GM21529 (cell line): ENCODE data around the gene VASP.

Experiments used
- ATAC-seq: cut with Tn5 transposase; IDR thresholded peaks from one replicate; pipeline ENCODE4 v1.9.1; 2021; ENCODE audit not compliant: unreplicated experiment

The VASP gene

DNA sequence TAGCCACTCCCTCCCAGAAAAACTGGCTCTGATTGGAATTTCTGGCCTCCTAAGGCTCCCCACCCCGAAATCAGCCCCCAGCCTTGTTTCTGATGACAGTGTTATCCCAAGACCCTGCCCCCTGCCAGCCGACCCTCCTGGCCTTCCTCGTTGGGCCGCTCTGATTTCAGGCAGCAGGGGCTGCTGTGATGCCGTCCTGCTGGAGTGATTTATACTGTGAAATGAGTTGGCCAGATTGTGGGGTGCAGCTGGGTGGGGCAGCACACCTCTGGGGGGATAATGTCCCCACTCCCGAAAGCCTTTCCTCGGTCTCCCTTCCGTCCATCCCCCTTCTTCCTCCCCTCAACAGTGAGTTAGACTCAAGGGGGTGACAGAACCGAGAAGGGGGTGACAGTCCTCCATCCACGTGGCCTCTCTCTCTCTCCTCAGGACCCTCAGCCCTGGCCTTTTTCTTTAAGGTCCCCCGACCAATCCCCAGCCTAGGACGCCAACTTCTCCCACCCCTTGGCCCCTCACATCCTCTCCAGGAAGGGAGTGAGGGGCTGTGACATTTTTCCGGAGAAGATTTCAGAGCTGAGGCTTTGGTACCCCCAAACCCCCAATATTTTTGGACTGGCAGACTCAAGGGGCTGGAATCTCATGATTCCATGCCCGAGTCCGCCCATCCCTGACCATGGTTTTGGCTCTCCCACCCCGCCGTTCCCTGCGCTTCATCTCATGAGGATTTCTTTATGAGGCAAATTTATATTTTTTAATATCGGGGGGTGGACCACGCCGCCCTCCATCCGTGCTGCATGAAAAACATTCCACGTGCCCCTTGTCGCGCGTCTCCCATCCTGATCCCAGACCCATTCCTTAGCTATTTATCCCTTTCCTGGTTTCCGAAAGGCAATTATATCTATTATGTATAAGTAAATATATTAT is 33.3 kb upstream of the VASP start:
- no peak for ATAC-seq

DNA sequence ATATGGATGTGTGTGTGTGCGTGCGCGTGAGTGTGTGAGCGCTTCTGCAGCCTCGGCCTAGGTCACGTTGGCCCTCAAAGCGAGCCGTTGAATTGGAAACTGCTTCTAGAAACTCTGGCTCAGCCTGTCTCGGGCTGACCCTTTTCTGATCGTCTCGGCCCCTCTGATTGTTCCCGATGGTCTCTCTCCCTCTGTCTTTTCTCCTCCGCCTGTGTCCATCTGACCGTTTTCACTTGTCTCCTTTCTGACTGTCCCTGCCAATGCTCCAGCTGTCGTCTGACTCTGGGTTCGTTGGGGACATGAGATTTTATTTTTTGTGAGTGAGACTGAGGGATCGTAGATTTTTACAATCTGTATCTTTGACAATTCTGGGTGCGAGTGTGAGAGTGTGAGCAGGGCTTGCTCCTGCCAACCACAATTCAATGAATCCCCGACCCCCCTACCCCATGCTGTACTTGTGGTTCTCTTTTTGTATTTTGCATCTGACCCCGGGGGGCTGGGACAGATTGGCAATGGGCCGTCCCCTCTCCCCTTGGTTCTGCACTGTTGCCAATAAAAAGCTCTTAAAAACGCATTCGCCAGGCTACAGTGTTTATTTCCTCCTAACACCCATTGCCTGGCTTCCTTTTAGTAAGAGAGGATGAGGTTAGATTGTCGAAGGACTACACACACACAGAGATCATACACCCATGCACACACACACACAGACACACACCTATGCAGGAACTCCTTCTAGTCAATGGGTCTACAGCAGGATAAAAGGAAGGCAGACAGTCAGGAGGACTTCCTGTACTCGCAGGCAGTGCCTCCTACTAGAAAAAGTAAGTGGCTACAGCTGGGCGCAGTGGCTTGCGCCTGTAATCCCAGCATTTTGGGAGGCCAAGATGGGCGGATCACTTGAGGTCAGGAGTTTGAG is 32.4 kb upstream of the VASP start:
- ATAC-seq, result no peak

DNA sequence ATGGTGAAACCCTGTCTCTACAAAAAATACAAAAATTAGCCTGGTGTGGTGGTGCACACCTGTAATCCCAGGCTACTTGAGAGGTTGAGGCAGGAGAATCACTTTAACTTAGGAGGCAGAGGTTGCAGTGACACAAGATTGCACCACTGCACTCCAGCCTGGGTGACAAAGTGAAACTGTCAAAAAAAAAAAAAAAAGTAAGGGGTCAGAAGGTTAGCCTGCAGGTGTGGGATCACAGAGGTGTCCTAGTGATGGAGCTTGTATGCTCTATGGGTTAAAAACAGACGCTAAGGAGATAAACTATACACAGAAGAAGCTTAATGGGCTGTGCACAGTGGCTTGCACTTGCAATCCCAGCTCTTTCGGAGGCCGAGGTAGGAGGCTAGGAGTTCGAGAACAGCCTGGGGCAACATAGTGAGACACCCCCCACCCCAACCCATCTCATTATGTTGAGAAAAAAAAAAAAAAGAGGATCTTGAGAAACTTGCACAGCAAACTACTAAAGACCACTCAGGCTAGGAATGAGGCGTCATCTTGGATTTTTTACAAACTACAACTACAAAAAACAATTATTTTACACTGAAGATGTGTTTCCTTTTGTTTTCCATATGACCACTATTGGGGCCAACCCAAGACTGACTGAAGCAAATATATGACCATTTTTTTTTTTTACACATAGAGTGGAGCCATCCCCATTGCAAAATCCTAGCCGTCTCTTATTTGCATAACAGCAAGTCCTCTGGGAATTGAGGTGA is 31.6 kb upstream of the VASP start:
- no peak for ATAC-seq

DNA sequence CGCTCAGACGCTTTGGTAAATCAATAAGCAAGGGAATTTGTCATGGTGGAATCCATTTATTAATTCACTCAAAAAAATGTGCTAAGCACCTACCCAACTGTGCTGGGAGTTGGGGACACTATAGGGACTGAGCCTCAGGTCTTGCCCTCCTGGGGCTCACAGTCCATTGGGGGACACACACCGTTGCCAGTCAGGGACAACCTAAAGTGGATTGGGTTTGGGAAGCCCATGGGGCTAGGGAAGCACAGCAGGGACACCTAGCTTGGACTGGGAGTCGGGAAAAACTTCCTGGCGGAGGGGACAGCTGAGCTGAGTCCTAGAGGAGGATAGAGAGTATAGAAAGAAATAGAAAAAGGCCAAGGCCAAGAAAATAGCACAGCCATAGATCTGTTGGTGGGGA is 31.0 kb upstream of the VASP start:
- no peak for ATAC-seq

DNA sequence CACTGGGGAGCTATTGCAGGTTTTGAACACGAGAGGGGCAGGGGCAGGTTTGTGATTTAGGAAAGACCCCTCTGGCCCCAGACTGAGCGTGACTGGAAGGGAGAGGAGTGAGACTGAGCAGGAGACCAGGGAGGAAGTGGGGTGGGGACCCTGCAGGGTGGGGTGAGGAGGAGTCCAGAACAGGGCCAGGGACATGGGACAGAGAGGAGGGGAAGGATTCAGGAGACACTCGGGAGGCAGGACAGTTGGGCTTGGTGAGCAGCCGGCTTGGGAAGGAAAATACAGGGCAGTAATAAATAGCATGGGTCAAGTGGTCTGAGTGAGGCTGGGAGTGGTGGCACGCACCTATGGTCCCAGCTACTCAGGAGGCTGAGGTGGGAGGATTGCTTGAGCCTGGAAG is 30.1 kb upstream of the VASP start:
- no peak for ATAC-seq

DNA sequence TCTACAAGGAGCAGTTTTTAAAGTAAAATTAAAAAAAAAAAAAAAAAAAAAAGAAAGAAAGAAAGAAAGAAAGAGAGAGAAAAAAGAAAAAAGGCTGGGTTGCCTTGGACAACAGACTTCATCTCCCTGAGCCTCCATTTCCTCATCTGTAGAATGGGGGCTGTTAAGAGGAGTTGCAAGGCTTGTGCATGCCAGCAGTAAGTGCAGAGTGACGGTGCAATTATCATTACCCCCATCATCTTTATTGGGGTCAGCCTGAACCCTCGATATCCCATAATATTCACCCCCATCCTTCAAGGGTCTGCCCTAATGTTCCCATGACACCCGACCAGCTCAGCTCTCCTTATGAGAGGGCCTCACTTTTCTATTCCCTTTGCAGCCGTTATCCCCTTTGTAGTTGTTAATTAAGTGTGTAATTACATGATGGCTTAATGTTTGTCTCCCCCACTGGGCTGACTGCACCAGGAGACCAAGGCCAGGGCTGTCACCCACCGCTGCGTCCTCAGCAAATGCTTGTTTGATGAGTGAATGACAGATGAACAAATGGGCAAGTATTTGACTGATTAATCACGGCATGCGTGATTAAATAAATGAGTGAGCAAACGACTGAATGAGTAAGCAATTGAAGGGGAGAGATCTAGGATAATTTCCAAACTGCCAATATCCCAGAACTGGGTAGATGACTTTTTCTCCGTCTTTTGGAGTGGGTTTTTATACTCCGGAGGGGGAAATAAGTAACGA is 29.4 kb upstream of the VASP start:
- no peak for ATAC-seq

DNA sequence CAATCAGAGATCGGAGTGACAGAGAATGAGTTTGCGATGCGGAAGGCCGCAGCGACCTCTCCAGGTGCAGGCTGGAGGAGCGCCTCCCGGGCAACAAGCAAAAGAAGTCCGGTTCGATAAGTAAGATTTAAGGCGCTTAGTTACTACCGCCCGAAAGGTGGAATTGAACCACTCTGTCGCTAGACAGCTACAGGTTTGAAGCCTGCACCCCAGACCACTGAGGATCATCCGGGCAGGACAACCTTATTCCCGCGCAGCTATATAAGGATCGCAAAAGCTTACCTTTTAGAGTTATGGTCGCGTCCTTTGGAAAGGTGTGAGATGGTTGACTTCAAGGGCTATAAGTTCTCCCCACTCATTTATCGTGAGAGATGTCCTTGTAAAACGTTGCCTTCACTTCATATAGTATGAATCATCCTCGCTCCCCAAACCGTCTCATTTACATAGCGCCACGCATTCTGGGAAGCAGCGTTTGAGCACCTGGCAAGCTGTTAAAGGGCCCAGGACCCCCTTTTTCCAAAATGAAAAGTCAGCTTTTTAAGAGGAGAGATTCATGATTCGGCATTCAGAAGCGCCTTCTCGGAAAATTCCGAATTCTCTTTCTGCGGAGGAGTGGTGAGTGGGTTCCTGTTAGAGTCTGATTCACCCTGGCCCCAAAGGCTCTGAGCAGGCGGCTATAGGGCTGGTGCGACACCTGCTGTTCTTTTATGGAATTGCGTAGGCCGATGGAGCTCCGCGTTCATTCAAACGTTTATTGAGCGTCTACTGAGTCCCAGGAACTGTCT is 28.6 kb upstream of the VASP start:
- peak; percentile 75 for ATAC-seq

DNA sequence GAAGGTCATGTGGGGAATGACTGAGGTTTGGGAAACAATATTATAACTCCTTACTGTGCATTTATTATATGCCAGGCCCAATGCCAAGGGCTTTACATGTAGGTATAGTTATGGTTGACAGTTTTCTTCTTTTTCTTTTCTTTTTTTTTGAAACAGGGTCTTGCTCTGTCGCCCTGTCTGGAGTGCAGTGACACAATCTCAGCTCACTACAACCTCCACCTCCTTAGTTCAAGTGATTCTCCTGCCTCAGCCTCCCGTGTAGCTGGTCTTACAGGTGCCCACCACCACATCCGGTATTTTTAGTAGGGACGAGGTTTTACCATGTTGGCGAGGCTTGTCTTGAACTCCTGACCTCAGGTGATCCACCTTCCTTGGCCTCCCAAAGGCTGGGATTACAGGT is 24.2 kb upstream of the VASP start:
- no peak for ATAC-seq

DNA sequence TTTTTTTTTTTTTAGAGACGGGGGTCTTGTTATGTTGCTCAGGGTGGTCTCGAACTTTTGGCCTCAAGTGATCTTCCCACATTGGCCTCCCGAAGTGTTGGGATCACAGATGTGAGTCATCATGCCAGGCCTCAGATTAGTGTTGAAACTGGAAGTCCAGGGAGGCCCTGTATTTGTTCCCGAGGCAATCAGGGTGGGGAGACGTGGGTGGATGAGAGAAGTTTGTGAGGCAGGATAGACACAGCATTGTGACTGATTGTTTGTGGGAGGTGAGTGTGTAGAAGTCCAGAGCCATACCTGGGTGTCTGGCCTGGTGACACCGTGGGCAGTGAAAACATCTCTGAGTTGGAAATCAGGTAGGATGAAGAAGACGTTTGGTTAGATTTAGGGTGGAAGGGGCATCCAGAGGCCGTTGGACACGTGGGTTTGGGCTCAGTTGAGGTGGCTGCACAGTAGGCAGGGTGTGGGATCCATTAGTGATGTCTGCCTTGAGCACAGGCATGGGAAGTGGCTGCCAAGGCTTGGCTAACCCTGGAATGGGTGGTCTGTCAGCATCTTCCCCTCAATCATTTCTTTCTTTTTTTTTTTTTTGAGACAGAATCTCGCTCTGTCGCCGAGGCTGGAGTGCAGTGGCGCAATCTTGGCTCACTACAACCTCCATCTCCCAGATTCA is 22.9 kb upstream of the VASP start:
- no peak for ATAC-seq

DNA sequence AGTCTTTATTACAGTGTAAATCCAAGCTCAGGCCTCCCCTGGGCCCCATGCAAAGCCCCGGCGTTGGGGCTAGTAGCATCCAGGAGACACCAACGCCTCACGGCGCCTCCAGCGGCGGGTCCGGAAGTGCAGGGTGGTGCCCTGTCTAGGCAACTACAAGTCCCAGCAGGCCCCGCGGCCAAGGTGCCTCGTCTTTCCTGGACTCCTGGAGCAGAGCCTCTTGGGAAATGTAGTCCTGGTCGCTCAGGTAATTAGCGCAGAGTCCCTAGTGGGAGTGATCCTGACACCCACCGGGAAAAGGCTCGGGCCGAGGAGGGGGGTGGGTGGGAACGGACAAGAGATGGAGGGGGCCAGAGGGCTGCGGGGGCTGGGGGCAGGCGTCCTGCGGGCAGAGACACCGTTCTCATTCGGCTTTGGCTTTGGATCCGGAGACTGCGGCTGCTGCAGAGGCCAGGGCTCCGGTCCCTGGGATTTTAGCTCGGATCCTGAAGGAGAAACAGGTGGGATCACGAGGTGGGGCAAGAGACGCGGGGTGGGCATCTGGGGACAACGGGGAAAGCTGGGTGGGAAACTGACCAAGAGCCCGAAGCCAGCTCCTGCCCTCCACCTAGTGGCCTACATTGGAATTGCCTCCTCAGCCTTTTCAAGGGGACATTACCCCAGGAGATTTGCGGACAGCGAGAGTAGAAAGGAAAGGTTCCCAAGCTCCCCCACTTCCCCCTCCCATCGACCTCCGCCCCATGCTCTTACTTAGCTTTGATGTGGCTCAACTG is 21.8 kb upstream of the VASP start:
- ATAC-seq, result peak; percentile 88

DNA sequence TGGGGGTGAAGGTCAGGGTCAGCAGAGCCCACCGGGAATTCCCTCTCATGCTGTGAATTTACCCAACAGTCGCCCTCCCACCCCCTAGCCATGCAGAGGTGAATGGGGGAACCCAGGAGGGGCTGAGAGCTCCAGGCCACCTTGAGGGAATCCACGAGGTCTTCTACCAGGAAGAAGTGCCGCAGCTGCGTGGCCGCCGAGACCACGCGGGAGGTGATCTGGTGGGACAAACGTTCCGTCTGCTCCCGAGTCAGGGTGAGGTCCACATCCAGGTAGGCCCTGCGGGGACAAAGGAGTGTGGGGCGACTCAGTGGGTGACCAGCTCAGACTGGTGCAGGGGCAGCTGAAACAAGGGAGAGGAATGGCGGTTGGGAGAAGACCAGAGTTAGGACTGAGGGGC is 18.6 kb upstream of the VASP start:
- ATAC-seq, result no peak

DNA sequence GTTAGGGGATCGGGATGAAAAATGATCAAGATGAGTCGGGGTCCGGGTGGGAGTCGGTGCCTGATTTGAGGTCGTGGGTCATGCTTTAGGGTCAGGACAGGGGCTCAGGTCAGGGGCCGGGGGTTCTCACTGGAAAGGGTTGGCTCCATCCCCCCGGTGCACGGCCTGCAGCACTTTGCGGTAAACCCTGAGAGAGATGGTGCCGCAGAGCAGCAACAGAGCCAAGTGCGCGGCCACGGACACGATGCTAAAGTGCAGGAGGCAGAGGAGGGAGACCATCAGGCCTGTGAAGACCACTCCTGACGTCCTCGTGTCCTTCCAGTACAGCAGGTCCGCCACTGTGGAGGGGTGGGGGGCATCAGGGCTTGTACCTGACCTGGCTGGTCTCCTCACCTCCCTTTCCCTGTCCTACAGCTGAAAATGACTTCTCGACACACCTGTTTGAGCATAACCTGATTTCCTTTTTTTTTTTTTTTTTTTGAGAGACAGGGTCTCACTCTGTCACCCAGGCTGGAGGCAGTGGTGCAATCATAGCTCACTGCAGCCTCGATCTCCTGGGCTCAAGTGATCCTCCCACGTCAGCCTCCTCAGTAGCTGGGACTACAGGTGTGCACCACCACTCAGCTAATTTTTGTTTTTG is 17.9 kb upstream of the VASP start:
- no peak for ATAC-seq

DNA sequence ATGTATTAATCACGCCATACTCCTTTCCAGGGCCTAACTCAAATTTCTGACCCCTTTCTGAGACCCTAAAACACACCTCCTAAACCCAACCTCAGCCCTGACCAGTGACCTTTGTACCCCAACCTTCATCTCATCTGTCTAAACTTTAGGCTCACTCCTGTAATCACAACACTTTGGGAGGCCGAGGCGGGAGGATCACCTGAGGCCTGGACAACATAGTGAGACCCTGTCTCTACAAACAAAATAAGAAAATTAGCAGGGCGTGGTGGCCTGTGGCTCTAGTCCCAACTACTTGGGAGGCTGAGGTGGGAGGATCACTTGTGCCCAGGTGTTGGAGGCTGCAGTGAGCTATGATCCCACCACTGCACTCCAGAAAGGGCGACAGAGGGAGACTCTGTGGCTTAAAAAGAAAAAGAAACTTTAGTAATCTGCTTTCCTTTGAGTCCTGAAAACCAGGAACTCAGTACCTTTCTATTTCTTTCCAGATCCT is 15.1 kb upstream of the VASP start:
- no peak for ATAC-seq

DNA sequence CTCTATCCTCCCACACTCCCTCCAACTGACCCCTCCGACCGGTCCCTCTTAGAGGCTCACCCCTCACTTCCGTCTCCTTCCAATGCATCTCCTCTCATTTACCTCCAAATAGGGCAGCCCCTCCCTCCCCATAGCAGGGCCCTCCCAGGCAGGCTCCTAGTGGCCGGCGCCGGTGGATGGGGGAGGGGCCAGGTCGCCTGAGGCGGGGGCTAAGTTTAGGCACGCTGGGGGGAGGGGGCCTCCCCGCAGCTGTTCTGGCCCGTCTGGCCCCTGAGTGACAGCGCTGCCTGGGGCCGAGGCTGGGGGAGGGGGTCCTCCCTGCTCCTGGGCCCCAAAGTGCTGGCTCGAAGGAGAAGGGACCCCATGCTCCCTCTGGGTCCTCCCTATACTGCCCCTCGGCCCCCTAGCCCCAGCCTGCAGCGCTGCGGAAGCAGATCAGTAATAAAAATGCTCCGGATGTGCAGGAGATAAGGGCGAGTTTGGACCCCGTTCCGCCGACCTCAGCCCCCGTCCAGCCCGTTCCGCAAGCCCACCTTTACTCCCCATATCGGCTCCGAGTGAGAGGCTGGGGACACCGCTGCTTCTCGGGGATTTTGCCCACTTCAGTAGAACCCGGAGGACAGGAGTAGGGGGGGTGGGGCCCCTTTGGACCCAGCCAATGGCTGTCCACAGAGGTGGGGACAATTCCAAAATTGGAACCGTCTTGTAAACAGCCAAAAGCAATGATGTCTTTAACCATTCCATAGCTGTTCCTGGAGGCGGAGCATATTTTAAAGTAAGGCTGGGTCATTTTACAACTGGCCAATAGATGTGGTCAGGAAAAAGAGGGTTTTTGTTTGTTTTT is 14.4 kb upstream of the VASP start:
- peak; percentile 35 for ATAC-seq

DNA sequence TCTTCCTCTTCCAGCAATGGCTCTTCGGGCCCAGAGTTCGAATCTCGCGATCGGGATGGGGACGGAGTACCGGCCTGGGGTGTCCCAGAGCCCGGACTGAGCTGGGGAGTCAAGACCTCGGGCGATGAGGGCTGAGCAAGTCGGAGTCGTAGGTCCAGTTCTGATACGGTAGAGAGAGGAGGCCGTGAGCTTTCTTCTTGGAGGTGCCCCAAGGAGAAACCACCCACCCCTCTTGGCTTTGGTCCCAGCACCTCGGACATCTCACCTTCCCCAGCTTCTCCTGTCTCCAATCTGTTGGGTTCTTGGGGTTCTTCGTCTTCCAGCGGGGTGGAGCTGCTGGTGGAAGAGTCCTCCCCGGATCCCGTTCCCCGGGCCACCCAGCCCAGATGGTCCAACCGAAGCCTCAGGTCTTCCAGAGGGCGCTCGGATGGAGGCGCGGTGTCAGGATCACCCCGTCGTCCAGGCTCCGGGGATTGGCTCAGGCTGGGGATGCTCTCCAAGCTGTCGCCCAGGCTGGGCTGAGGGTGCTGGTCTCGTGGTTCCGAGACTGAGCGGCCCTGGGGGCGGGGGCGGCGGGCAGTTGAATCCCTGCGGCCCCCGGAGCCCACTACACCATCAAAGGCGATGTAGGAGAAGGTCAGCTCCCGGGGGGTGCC is 12.9 kb upstream of the VASP start:
- no peak for ATAC-seq

DNA sequence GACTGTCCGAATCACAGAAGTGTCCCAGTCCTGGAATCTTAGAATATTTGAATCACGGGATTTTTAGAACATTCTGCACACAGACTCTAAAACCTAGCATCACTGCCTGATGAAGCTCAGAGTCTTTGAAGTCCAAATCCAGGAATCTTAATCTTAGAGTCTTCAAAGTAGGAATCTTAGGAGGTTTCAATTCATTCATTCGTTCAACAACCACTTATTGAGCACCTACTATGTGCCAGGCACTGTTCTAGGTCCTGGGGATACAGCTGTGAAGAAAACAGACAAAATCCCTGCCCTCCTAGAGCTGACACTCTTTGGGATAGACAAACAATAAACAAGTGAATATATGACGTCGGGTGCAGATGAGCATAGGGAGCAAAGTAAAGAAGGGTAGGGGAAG is 12.1 kb upstream of the VASP start:
- no peak for ATAC-seq
